HCT116 (cell line): ENCODE data around the gene SRSF11. TPM values are rescaled to one million over a fixed set of nuclear protein-coding genes. Genes with fewer than 3 reads are reported as not detected.

Experiments
- ATAC-seq: fragments of 200-7000 bp; cut with Tn5 transposase; 2 replicates; pipeline ENCODE4 v1.9.1; 2020; ENCODE audit warnings: mild to moderate bottlenecking, moderate library complexity
- BruUV-seq: library from RNA; stranded (reverse); fragments of 400-500 nt; replicated peaks from 2 replicates; lab custom pipeline; 2021; lab: Mats Ljungman, UMichigan
- CTCF ChIA-PET: fragments of 300-600 bp; sonication (Branson Sonifier 250); formaldehyde crosslinking; loops from one replicate; lab custom pipeline; 2021; ENCODE audit warnings: antibody characterized with exemption; lab: Charles Lee
- POLR2A ChIA-PET: fragments of 300-600, 350-600 bp; sonication (Branson Sonifier 250); formaldehyde crosslinking; loops from one replicate; lab custom pipeline; 2021; ENCODE audit warnings: antibody characterized with exemption; lab: Charles Lee
- RAD21 ChIA-PET, 2 experiments: fragments of 300-600 bp; sonication (Branson Sonifier 250); formaldehyde crosslinking; loops; one replicate each; lab custom pipeline; 2023; ENCODE audit warnings: low total read pairs in 2 of 2; ENCODE audit not compliant: uncharacterized antibody in 2 of 2, unreplicated experiment in 2 of 2, low non-redundant PET in 1 of 2; lab: Charles Lee
- DNase-seq: peaks from one replicate; pipeline ENCODE4 v3.0.0-alpha.2; 2010; ENCODE audit warnings: low read depth, low spot score
- H2AFZ ChIP-seq: fragments of 200-600 bp; shearing (Covaris generic), sonication (generic); 2 replicates; pipeline ENCODE4 v1.6.1; 2017; ENCODE audit warnings: low read depth, mixed run types, mixed read lengths, antibody characterized with exemption, low read length; ENCODE audit not compliant: poor library complexity, severe bottlenecking
- H3K27ac ChIP-seq: 2 replicates; pipeline ENCODE4 v1.5.1; 2012; ENCODE audit warnings: low read depth, low read length
- H3K27me3 ChIP-seq: fragments of 200-600 bp; sonication (generic); 2 replicates; pipeline ENCODE4 v1.6.1; 2016; ENCODE audit warnings: mixed run types, low read length, mixed read lengths; ENCODE audit not compliant: insufficient read depth
- H3K36me3 ChIP-seq, 2 experiments: fragments of 200-500 bp in 1 of 2; fragments of 200-600 bp in 1 of 2; sonication (Bioruptor generic) in 1 of 2; sonication (generic) in 1 of 2; 2 replicates each; pipeline versions ENCODE4 v1.5.1 to v1.6.1; 2014 to 2016; ENCODE audit warnings: low read length in 2 of 2, inconsistent platforms in 1 of 2, mixed read lengths in 1 of 2, mixed run types in 1 of 2; ENCODE audit not compliant: insufficient read depth in 2 of 2, control insufficient read depth in 1 of 2
- H3K4me1 ChIP-seq, 2 experiments: fragments of 200-600 bp in 1 of 2; sonication (generic) in 1 of 2; 2 replicates each; pipeline versions ENCODE4 v1.5.1 to v1.6.1; 2012 to 2017; ENCODE audit warnings: low read length in 2 of 2, inconsistent platforms in 1 of 2, mild to moderate bottlenecking in 1 of 2, mixed read lengths in 1 of 2, mixed run types in 1 of 2, moderate library complexity in 1 of 2; ENCODE audit not compliant: insufficient read depth in 2 of 2, control insufficient read depth in 1 of 2
- H3K4me2 ChIP-seq: fragments of 200-600 bp; sonication (generic); 2 replicates; pipeline ENCODE4 v1.6.1; 2017; ENCODE audit warnings: mixed run types, low read length, mixed read lengths
- H3K4me3 ChIP-seq, 2 experiments: fragments of 200-600 bp in 1 of 2; sonication (generic) in 1 of 2; replicated peaks in 1 of 2; 2 replicates each; pipeline ENCODE4 v1.5.1; 2011 to 2016; ENCODE audit warnings: low read length in 2 of 2, control low read depth in 1 of 2, low read depth in 1 of 2, mild to moderate bottlenecking in 1 of 2, mixed read lengths in 1 of 2, mixed run types in 1 of 2
- H3K79me2 ChIP-seq: fragments of 200-600 bp; sonication (generic); 2 replicates; pipeline ENCODE4 v1.6.1; 2017; ENCODE audit warnings: mild to moderate bottlenecking, mixed run types, low read length, moderate library complexity, mixed read lengths; ENCODE audit not compliant: insufficient read depth
- H3K9ac ChIP-seq: fragments of 200-600 bp; sonication (generic); 2 replicates; pipeline ENCODE4 v1.6.1; 2016; ENCODE audit warnings: low read length, mixed read lengths
- H3K9me2 ChIP-seq: fragments of 200-600 bp; sonication (generic), shearing (Covaris generic); 2 replicates; pipeline ENCODE4 v1.6.1; 2017; ENCODE audit warnings: mixed run types, mild to moderate bottlenecking, moderate library complexity; ENCODE audit not compliant: insufficient read depth
- H3K9me3 ChIP-seq, 2 experiments: fragments of 200-500 bp in 1 of 2; fragments of 200-600 bp in 1 of 2; sonication (Bioruptor generic) in 1 of 2; sonication (generic) in 1 of 2; 2 replicates each; pipeline ENCODE4 v1.6.1; 2014 to 2017; ENCODE audit warnings: low read length in 2 of 2, mixed read lengths in 2 of 2, inconsistent platforms in 1 of 2, low read depth in 1 of 2, mild to moderate bottlenecking in 1 of 2, mixed run types in 1 of 2, moderate library complexity in 1 of 2; ENCODE audit not compliant: control insufficient read depth in 1 of 2, insufficient read depth in 1 of 2
- H4K20me1 ChIP-seq: fragments of 200-600 bp; sonication (generic), shearing (Covaris generic); 2 replicates; pipeline ENCODE4 v1.6.1; 2017; ENCODE audit warnings: mixed run types, mild to moderate bottlenecking, moderate library complexity; ENCODE audit not compliant: insufficient read depth
- CBX3 ChIP-seq: IDR thresholded peaks from 2 replicates; pipeline ENCODE4 v1.6.1; 2012; ENCODE audit warnings: low read depth
- EGR1 ChIP-seq: IDR thresholded peaks from 2 replicates; pipeline ENCODE4 v1.6.1; 2012; ENCODE audit warnings: low read depth
- EZH2phosphoT487 ChIP-seq: fragments of 200-600 bp; IDR thresholded peaks from 2 replicates; pipeline ENCODE4 v1.6.1; 2018; ENCODE audit warnings: antibody characterized with exemption, borderline replicate concordance
- FOSL1 ChIP-seq: IDR thresholded peaks from 2 replicates; pipeline ENCODE4 v1.6.1; 2012; ENCODE audit warnings: low read depth
- POLR2A ChIP-seq: IDR thresholded peaks from 2 replicates; pipeline ENCODE4 v1.7.0; 2011; ENCODE audit warnings: borderline replicate concordance; ENCODE audit not compliant: insufficient read depth, insufficient read length; ENCODE audit errors: extremely low read depth
- RAD21 ChIP-seq: IDR thresholded peaks from 2 replicates; pipeline ENCODE4 v1.6.1; 2012; ENCODE audit warnings: low read depth, mild to moderate bottlenecking
- SIN3A ChIP-seq: IDR thresholded peaks from 2 replicates; pipeline ENCODE4 v1.6.1; 2012; ENCODE audit warnings: low read depth
- SP1 ChIP-seq: IDR thresholded peaks from 2 replicates; pipeline ENCODE4 v1.6.1; 2012; ENCODE audit warnings: low read depth
- TCF7L2 ChIP-seq: IDR thresholded peaks from 2 replicates; pipeline ENCODE4 v1.7.0; 2011; ENCODE audit warnings: borderline replicate concordance, inconsistent platforms; ENCODE audit not compliant: insufficient read depth, insufficient read length; ENCODE audit errors: extremely low read depth
- YY1 ChIP-seq: IDR thresholded peaks from 2 replicates; pipeline ENCODE4 v1.6.1; 2011; ENCODE audit warnings: low read length, low read depth, moderate library complexity, mild to moderate bottlenecking; ENCODE audit not compliant: insufficient replicate concordance; ENCODE audit errors: extremely low read depth
- ZNF274 ChIP-seq: fragments of 200-500 bp; sonication (Bioruptor generic); IDR thresholded peaks from 2 replicates; pipeline ENCODE4 v1.6.1; 2014; ENCODE audit warnings: mild to moderate bottlenecking, low read depth, low read length, inconsistent platforms
- intact Hi-C: fragments of 100-400 bp; cut with micrococcal nuclease; formaldehyde crosslinking; loops from 2 replicates; pipeline ENCODE4 v1.10.0; 2022
- total RNA-seq: library from RNA; stranded (reverse); gene quantifications from one replicate; pipeline ENCODE4 v1.2.1, GENCODE V29; 2021; ENCODE audit not compliant: unreplicated experiment
- TF ChIP-seq, protein P1 (sequence below): IDR thresholded peaks from 2 replicates; pipeline ENCODE4 v1.6.1; 2012
- TF ChIP-seq, protein P2 (sequence below): IDR thresholded peaks from 2 replicates; pipeline ENCODE4 v1.6.1; 2012; ENCODE audit warnings: low read depth

Gene SRSF11
- total RNA-seq, 1 experiment from 2014 or later, result 166 TPM

GRCh38 chr1:70247122-70247521 is 25.9 kb downstream of the SRSF11 start:
- Histone ChIP-seq H3K27ac (no peak overlapping the region), H3K9me3 (no peaks in the 10 kb centered on the region), H3K4me2 (no peak overlapping the region), H3K79me2 (peaks cover 32% of the 10 kb centered on the region), H3K4me1 (no peaks in the 10 kb centered on the region), H3K36me3 (peaks cover 82 to 94% of the 10 kb centered on the region in 2 experiments), H4K20me1 (peaks cover 5% of the 10 kb centered on the region; the same call in 1 of the 2 replicates)
- POLR2A ChIA-PET, result no interaction called here
- no peak for ATAC-seq
- TF ChIP-seq, protein P1, sequence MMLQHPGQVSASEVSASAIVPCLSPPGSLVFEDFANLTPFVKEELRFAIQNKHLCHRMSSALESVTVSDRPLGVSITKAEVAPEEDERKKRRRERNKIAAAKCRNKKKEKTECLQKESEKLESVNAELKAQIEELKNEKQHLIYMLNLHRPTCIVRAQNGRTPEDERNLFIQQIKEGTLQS, result no peak
- TF ChIP-seq, protein P2, sequence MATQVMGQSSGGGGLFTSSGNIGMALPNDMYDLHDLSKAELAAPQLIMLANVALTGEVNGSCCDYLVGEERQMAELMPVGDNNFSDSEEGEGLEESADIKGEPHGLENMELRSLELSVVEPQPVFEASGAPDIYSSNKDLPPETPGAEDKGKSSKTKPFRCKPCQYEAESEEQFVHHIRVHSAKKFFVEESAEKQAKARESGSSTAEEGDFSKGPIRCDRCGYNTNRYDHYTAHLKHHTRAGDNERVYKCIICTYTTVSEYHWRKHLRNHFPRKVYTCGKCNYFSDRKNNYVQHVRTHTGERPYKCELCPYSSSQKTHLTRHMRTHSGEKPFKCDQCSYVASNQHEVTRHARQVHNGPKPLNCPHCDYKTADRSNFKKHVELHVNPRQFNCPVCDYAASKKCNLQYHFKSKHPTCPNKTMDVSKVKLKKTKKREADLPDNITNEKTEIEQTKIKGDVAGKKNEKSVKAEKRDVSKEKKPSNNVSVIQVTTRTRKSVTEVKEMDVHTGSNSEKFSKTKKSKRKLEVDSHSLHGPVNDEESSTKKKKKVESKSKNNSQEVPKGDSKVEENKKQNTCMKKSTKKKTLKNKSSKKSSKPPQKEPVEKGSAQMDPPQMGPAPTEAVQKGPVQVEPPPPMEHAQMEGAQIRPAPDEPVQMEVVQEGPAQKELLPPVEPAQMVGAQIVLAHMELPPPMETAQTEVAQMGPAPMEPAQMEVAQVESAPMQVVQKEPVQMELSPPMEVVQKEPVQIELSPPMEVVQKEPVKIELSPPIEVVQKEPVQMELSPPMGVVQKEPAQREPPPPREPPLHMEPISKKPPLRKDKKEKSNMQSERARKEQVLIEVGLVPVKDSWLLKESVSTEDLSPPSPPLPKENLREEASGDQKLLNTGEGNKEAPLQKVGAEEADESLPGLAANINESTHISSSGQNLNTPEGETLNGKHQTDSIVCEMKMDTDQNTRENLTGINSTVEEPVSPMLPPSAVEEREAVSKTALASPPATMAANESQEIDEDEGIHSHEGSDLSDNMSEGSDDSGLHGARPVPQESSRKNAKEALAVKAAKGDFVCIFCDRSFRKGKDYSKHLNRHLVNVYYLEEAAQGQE, result no peak
- TF ChIP-seq SP1 (no peak), FOSL1 (no peak), POLR2A (no peak), EZH2phosphoT487 (no peak), RAD21 (no peak), YY1 (no peak), EGR1 (no peak), CBX3 (no peak), TCF7L2 (no peak), ZNF274 (no peak), SIN3A (no peak)
- TF ChIP-seq, all 23 proteins: peak for 0
- DNase-seq, result no peak
- intact Hi-C loops, result no loop called here
- H3K9me2 ChIP-seq, result no peaks in the 10 kb centered on the region
- ChIA-PET CTCF (no interaction called here), RAD21 (no interaction called here)
- no peak overlapping the region for H2AFZ ChIP-seq
- BruUV-seq, result no TSS peak
- no peaks in the 10 kb centered on the region for H3K27me3 ChIP-seq
- no peak overlapping the region for H3K9ac ChIP-seq
- H3K4me3 ChIP-seq, result no peak overlapping the region
